CD4-positive, alpha-beta T cell treated with Interleukin-12 subunit alpha and Interleukin-12 subunit beta, for 1 hour (primary cell): Measurements from ENCODE around the gene CDKAL1.
"Not testable (repeated sequence)": the region's sequence is repeated elsewhere in the genome, so short reads cannot be mapped to it uniquely, and the experiment has no call there.

Experiments used
- DNase-seq: peaks from one replicate; pipeline ENCODE4 v3.0.0-alpha.2; 2020

The CDKAL1 gene

GRCh38 chr6:20554817-20555216 is 20.6 kb downstream of the CDKAL1 start:
- DNase-seq, result no peak

- DNase-seq, result no peak
Observed at GRCh38 chr6:20559924-20560551, 25.8 kb downstream of the CDKAL1 start.

GRCh38 chr6:20563377-20563776 is 29.1 kb downstream of the CDKAL1 start:
- DNase-seq, result no peak

GRCh38 chr6:20564269-20564668 is 30.0 kb downstream of the CDKAL1 start:
- peak; percentile 37 for DNase-seq

GRCh38 chr6:20564777-20565176 is 30.5 kb downstream of the CDKAL1 start:
- no peak for DNase-seq

- DNase-seq, result no peak
Observed at GRCh38 chr6:20565342-20565741, 31.1 kb downstream of the CDKAL1 start.

- no peak for DNase-seq
Observed at GRCh38 chr6:20566109-20566508, 31.9 kb downstream of the CDKAL1 start.

GRCh38 chr6:20569000-20569610 is 34.8 kb downstream of the CDKAL1 start:
- no peak for DNase-seq

- DNase-seq, result no peak
Observed at GRCh38 chr6:20571261-20571660, 37.0 kb downstream of the CDKAL1 start.

- DNase-seq, result no peak
Observed at GRCh38 chr6:20572288-20572687, 38.0 kb downstream of the CDKAL1 start.

- no peak for DNase-seq
Observed at GRCh38 chr6:20572940-20573339, 38.7 kb downstream of the CDKAL1 start.

- DNase-seq, result no peak
Observed at GRCh38 chr6:20574355-20574754, 40.1 kb downstream of the CDKAL1 start.

GRCh38 chr6:20575125-20575524 is 40.9 kb downstream of the CDKAL1 start:
- DNase-seq, result no peak

- DNase-seq, result no peak
Observed at GRCh38 chr6:20575704-20576451, 41.6 kb downstream of the CDKAL1 start.

GRCh38 chr6:20577173-20577688 is 43.0 kb downstream of the CDKAL1 start:
- no peak for DNase-seq

- DNase-seq, result no peak
Observed at GRCh38 chr6:20581070-20581469, 46.8 kb downstream of the CDKAL1 start.

- no peak for DNase-seq
Observed at GRCh38 chr6:20582586-20583443, 48.6 kb downstream of the CDKAL1 start.

- no peak for DNase-seq
Observed at GRCh38 chr6:20583444-20583800, 49.2 kb downstream of the CDKAL1 start.

- no peak for DNase-seq
Observed at GRCh38 chr6:20584100-20584731, 50.0 kb downstream of the CDKAL1 start.

- no peak for DNase-seq
Observed at GRCh38 chr6:20589266-20589665, 55.0 kb downstream of the CDKAL1 start.

GRCh38 chr6:20590476-20590875 is 56.2 kb downstream of the CDKAL1 start:
- DNase-seq, result not testable (repeated sequence)

GRCh38 chr6:20594299-20594853 is 60.1 kb downstream of the CDKAL1 start:
- not testable (repeated sequence) for DNase-seq
